Subcutaneous adipose tissue (tissue), 4 donors: ENCODE results near the gene GPR176. TPM values are rescaled to one million over a fixed set of nuclear protein-coding genes. Genes with fewer than 3 reads are reported as not detected.

Source experiments
- total RNA-seq, 4 donors: library from RNA; depleted of rRNA; stranded (reverse); fragments of >200 nt; gene quantifications; one replicate each; pipeline ENCODE4 v1.1.0, GENCODE V29; 2016
- TF ChIP-seq, protein P1 (sequence below): fragments of 450-650 bp; IDR thresholded peaks from one replicate; pipeline ENCODE4 v1.5.1; 2016; ENCODE audit warnings: low read depth, mild to moderate bottlenecking, control low read depth, antibody characterized with exemption, moderate library complexity

GPR176 gene
- total RNA-seq, 4 donors from 2014 or later: 3.8 to 13.0 (median 9.5) TPM

DNA sequence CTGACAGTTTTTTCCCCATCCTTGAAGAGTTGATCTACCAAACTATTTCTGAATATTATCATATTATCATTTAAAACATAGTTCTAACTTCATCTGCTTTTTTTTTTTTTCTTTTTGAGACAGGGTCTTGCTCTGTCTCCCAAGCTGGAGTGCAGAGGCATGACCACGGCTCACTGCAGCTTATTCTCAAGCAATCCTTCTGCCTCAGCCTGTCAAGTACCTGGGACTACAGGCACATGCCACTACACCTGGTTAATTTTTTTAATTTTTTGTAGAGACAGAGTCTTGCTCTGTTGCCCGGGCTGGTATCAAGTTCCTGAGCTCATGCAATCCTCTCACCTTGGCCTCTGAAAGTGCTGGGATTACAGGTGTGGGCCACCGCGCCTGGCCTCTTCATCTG lies 15.2 kb upstream of the GPR176 start:
- TF ChIP-seq, protein P1, sequence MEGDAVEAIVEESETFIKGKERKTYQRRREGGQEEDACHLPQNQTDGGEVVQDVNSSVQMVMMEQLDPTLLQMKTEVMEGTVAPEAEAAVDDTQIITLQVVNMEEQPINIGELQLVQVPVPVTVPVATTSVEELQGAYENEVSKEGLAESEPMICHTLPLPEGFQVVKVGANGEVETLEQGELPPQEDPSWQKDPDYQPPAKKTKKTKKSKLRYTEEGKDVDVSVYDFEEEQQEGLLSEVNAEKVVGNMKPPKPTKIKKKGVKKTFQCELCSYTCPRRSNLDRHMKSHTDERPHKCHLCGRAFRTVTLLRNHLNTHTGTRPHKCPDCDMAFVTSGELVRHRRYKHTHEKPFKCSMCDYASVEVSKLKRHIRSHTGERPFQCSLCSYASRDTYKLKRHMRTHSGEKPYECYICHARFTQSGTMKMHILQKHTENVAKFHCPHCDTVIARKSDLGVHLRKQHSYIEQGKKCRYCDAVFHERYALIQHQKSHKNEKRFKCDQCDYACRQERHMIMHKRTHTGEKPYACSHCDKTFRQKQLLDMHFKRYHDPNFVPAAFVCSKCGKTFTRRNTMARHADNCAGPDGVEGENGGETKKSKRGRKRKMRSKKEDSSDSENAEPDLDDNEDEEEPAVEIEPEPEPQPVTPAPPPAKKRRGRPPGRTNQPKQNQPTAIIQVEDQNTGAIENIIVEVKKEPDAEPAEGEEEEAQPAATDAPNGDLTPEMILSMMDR: no peak

DNA sequence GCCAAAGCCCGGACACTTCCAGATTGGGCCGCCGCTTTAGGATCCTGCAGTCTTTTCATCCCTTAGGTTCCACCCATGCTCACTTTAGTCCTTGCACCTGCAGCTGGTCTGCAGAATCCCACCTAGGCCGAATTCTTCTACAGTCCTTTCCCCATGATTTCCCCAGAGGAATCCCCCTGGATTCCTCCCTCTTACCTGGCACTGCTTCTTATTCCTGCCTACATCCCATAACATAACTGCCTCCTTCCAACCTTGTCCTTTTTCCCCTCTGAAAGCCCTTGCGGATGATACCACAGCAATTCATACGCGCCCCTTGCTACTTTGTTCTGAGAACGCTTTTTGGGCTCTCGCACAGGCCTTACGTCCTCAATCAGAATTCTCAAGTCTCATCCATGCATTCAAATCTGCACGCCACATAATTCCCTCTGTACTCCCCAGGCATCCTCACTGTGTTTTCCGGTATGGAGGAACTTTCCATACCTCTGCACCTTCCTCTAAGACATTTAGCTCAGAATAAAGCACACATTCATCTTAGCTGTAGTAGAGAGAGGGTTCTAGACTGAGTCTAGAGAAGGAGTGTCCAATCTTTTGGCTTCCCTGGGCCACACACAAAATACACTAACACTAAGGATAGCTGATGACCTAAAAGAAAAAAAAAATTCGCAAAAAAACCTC lies 14.5 kb upstream of the GPR176 start:
- TF ChIP-seq, protein P1: no peak

DNA sequence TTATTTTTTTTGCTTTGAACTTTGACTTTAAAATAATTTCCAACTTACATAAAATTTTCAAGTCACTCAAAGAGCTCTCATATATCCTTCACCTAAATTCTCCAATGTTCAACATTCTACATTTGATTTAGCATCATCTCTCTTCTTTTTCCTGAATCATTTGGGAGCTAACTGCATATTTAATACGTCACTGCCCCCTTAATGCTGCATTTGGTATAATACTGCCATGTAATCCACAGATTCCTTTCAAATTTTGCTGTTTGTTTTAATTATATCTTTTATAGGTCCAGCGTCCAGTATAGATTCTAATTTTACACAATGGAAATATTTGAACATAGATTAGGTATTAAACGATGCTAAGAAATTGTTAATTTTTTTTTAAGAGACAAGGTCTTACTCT lies 11.5 kb upstream of the GPR176 start:
- TF ChIP-seq, protein P1: no peak

DNA sequence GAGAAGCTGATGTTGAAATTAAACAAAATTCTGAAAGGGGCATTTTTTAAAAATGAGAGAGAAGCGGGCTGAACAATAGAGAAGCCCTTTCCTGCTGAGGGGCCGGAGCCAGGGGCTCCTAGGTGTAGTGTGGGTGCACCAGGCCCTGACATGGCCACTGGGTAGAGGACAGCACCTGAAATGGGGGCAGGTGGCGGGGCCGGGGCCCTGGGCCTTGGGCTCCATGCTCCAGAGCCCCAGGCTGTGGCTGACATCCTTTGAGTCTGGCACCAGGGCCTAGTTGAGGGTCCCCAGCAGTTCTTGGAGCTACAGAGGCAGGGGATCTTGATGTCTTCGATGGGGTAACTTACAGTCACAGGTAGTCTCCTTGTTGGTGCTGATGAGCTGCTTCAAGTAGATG lies 6.5 kb upstream of the GPR176 start:
- TF ChIP-seq, protein P1: no peak

DNA sequence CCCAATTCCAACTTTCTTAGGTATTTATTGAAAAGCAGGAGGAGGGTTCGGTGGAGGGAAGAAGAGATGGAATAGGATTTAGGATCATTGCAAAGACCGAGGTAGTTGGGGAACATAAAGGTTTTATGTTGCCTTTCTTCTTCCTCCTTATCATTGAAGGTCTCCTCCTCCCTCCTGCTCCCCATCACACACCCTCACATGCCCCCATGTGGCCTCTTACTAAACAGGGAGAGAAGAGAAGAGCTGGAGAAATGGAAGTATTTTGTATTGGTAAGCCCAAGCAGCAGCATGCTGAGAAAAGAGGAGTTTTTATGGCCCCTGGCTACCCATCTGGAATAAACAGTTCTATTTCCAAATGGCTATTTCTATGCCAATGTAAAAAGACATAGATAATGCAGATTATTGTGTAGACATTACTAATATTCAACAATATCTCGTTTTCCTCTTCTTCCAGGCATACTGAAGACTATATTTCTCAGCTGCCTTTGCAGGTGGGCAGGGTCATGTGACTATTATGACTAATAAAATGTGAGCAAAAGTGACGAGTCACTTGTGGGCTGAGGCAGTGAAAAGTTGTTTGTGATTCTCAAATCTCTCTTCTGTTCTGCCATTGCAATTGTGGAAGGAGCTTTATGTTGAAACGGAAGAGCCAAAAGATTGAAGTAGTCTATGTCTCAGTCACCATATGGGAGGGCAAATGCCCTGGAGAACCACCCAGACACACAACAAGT lies 5.2 kb upstream of the GPR176 start:
- TF ChIP-seq, protein P1: no peak

DNA sequence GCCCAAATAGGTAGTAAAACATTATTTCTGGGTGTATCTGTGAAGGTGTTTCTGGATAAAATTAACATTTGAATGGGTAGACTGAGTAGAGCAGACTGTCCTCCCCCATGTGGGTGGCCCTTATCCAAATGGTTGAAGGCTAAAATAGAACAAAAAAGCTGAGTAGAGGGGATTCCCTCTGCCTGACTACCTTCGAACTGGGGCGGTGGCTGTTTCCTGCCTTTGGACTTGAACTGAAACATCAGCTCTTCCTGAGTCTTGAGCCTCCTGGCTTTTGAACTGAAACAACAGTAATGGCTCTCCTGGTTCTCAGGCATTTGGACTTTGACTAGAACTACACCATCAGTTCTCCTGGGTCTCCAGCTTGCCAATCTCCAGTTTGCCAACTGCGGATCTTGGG lies 4.4 kb upstream of the GPR176 start:
- TF ChIP-seq, protein P1: no peak

DNA sequence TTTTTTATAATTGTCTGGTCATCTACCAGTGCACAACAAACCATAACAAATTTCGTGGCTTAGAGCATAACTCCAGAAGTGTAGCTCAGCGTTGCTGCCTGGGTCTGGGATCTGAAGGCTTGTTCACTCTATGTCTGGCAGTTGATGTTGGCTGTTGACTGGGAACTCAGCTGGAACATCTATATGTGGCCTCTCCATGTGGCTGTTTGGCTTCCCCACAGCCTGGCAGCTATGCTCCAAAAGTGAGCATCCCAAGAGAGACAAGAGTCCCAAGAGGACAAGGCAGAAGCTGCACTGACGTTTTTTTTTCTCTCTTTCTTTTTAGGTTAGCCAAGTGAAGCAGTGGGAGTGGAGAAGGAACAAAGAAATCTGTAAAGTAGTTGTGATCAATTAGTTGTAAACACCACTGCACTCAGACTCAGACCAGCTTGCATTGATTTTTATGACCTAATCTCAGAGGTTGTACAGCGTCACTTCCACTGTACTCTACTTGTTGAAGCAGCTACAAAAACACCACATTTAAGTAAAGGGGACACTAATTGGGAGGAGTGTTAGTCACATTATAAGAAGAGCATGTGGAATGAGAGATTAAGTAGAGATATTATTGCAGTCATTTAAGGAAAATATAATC lies 2.5 kb upstream of the GPR176 start:
- TF ChIP-seq, protein P1: no peak
